ENCODE results near the gene PCNT. TPM values are rescaled to one million over a fixed set of nuclear protein-coding genes. Genes with fewer than 3 reads are reported as not detected.
"Not testable (repeated sequence)": the region's sequence is repeated elsewhere in the genome, so short reads cannot be mapped to it uniquely, and the experiment has no call there.

The PCNT gene
- total RNA-seq, 2 donors from 2014 or later, result 15.1 to 32.5 TPM

GRCh38 chr21:46441961-46442498 lies 118.1 kb downstream of the PCNT start:
- intact Hi-C loops (cut with DNase I), result no loop called here
- Histone ChIP-seq H3K27me3 (no peaks in the 10 kb centered on the region), H3K4me3 (no peak overlapping the region), H3K9ac (ENCODE audit: low read depth in 2 of 2, low read length in 2 of 2) (no peak overlapping the region), H3K27ac (no peak overlapping the region), H3K36me3 (no peaks in the 10 kb centered on the region), H3K4me1 (peaks cover 1% of the 10 kb centered on the region), H3K9me3 (no peaks in the 10 kb centered on the region)
- no peak for DNase-seq
- TF ChIP-seq CTCF (IDR thresholded peaks at IDR 0.05), result no peak

GRCh38 chr21:46442938-46443337 lies 119.0 kb downstream of the PCNT start:
- Histone ChIP-seq H3K4me3 (no peak overlapping the region), H3K4me1 (peaks cover 10% of the 10 kb centered on the region), H3K9ac (ENCODE audit: low read depth in 2 of 2, low read length in 2 of 2) (no peak overlapping the region), H3K27ac (no peak overlapping the region), H3K9me3 (no peaks in the 10 kb centered on the region), H3K36me3 (no peaks in the 10 kb centered on the region), H3K27me3 (no peaks in the 10 kb centered on the region)
- TF ChIP-seq CTCF (IDR thresholded peaks at IDR 0.05), result no peak
- DNase-seq, result no peak
- intact Hi-C loops (cut with DNase I), result no loop called here

- no peak for DNase-seq
- no peak for TF ChIP-seq CTCF (IDR thresholded peaks at IDR 0.05)
- intact Hi-C loops (cut with DNase I), result no loop called here
These were observed 120.0 kb downstream of the PCNT start for GRCh38 chr21:46443910-46444309.

GRCh38 chr21:46448108-46448507 lies 124.2 kb downstream of the PCNT start:
- no peaks in the 10 kb centered on the region for H3K36me3 ChIP-seq
- peak overlapping the region; percentile 25 for H3K27ac ChIP-seq
- no peak overlapping the region for H3K4me3 ChIP-seq
- intact Hi-C loops (cut with DNase I), result no loop called here
- peaks cover 10% of the 10 kb centered on the region for H3K4me1 ChIP-seq
- peak overlapping the region in 1 of 2 donors; percentile 36 for H3K9ac ChIP-seq (ENCODE audit: low read depth in 2 of 2, low read length in 2 of 2)
- DNase-seq, result peak; percentile 48
- no peak for TF ChIP-seq CTCF (IDR thresholded peaks at IDR 0.05)
- no peaks in the 10 kb centered on the region for H3K9me3 ChIP-seq
- H3K27me3 ChIP-seq, result no peaks in the 10 kb centered on the region

More at GRCh38 chr21:46443910-46444309, 120.0 kb downstream of the PCNT start:
- no peak overlapping the region for H3K9ac ChIP-seq (ENCODE audit: low read depth in 2 of 2, low read length in 2 of 2)
- H3K27me3 ChIP-seq, result no peaks in the 10 kb centered on the region
- H3K9me3 ChIP-seq, result no peaks in the 10 kb centered on the region
- H3K4me1 ChIP-seq, result peaks cover 10% of the 10 kb centered on the region
- no peaks in the 10 kb centered on the region for H3K36me3 ChIP-seq
- no peak overlapping the region for H3K4me3 ChIP-seq
- no peak overlapping the region for H3K27ac ChIP-seq

- H3K36me3 ChIP-seq; intact Hi-C loops (cut with DNase I); H3K9ac ChIP-seq (ENCODE audit: low read depth in 2 of 2, low read length in 2 of 2); H3K9me3 ChIP-seq; H3K4me3 ChIP-seq; H3K27me3 ChIP-seq; DNase-seq; H3K4me1 ChIP-seq: not testable (repeated sequence)
- peak overlapping the region; percentile 25 for H3K27ac ChIP-seq
These were observed 124.9 kb downstream of the PCNT start for GRCh38 chr21:46448855-46449254.

GRCh38 chr21:46452710-46453109 lies 128.8 kb downstream of the PCNT start:
- H3K9ac ChIP-seq (ENCODE audit: low read depth in 2 of 2, low read length in 2 of 2), result no peak overlapping the region
- peaks cover 11% of the 10 kb centered on the region for H3K4me1 ChIP-seq
- no peak for TF ChIP-seq CTCF (IDR thresholded peaks at IDR 0.05)
- no peaks in the 10 kb centered on the region for H3K27me3 ChIP-seq
- H3K4me3 ChIP-seq, result no peak overlapping the region
- no peaks in the 10 kb centered on the region for H3K9me3 ChIP-seq
- intact Hi-C loops (cut with DNase I), result no loop called here
- H3K36me3 ChIP-seq, result no peaks in the 10 kb centered on the region
- DNase-seq, result peak; percentile 37
- no peak overlapping the region for H3K27ac ChIP-seq
